GM18951 (cell line): ENCODE data around the gene PTH1R.

Source experiments
- POLR2A ChIP-seq: IDR thresholded peaks from 4 replicates; pipeline ENCODE4 v1.6.1; 2011; ENCODE audit warnings: mild to moderate bottlenecking; ENCODE audit not compliant: insufficient read length, insufficient read depth; ENCODE audit errors: extremely low read depth
- in situ Hi-C: fragments of 300-500 bp; cut with MboI; formaldehyde crosslinking; loops from one replicate; pipeline ENCODE4 v1.12.0; 2022; ENCODE audit warnings: low sequenced_read_pairs, mixed read lengths, inconsistent platforms; ENCODE audit not compliant: unreplicated experiment

Gene PTH1R

DNA sequence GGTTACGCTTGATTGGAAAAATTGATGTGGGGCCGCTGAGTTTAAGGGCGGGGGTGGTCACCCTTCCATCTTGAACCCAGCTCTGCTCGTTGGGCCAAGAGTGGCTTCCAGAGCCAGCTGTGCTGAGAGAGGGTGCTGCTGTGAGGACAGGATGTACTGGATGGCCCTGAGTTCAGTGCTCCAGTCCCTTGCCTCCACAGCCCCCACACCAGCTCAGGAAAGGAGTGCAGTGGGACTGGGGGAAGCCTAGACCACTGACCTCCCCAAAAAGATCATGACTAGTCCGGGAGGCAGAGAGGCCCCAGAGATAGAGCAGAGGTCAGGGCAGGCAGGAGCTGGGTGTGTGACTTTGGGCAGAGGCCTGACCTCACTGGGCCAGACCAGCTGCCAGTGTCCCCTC lies 4.0 kb upstream of the PTH1R start:
- TF ChIP-seq POLR2A, result no peak
- in situ Hi-C loops, result no loop called here

DNA sequence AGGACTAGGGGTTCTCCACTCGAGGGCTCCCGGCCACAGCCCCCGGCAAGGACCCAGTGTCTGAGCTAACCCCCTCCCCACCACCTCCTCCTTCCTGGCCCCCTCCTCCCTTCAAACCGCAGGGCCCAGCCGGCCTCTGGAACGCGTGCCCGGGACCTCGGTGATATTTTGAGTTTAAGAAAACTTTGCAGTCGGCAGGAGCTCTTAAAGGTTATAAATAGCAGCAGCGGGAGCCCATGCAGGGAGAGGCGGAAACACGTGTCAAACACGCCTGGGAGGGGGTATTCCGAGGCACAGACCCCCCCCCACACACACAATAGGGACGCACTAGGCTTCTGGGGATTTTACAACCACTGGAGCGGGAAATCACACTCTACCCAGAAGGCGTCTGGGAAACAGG lies 3.1 kb upstream of the PTH1R start:
- no peak for TF ChIP-seq POLR2A
- in situ Hi-C loops, result no loop called here

DNA sequence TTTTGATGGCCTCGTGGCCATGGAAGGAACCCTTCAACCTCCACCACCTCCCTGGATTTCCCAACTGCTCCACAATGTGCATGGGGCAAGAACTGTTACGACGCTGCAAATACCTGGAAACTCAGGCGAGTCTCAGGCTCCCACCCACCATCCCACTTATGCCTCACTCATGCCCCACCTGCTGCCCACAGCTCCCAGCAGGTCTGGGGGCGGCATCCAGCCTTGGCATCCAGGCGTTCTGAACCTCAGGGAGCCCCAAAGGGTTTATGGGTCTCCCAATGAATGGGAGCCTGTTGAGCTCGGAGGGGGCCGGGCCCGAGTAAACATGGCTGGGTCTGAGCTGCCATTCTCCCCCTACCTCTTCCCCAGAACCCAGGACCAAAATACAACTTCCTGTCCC lies 2.0 kb upstream of the PTH1R start:
- TF ChIP-seq POLR2A, result no peak
- in situ Hi-C loops, result no loop called here

DNA sequence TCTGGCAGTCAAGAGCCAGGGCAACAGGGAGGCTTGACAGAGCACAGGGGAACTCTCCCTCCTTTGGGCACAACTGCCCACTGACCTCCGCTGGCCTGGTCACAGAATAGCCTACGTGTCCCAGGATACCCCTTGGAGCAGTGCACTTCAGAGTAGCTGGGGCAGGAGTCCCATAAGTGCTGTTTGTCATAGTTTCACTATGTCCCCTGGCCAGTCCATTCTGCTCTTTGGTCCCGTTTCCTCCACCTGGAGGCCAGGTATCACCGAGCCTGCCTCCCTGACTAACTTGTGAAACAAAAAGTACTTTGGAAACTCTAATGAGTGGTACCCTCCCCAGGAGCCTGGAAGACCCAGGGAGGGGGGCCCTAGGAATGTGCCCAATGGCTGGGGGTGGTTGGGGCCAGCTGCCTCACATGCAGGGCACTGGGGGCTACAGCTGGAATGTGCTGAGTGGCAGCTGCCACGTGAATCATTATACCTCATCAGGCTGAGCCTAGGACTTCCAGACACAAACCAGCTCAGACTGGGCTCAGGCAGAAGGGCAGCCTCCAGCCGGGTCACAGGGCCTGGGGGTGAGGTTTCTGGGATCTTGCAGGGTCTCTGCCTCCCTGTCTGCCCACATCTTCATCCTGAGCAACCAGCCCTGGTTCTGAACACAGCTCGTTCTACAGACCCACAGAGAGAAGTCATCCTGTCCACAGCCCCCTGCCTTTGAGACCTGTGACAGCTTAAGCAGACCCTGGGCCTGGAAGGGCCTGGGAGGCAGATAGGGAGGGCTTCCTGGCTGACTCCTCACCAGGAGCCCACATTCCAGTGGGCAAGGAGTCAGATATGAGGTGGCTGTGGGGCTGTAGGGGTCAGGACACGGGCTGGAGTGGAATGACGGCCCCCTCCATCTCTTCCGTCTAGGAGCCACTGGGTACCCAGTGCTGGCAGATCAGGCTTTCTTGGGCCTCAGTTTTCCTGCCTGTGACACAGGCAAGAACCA lies 914 bp upstream of the PTH1R start:
- no peak for TF ChIP-seq POLR2A
- in situ Hi-C loops, result no loop called here

DNA sequence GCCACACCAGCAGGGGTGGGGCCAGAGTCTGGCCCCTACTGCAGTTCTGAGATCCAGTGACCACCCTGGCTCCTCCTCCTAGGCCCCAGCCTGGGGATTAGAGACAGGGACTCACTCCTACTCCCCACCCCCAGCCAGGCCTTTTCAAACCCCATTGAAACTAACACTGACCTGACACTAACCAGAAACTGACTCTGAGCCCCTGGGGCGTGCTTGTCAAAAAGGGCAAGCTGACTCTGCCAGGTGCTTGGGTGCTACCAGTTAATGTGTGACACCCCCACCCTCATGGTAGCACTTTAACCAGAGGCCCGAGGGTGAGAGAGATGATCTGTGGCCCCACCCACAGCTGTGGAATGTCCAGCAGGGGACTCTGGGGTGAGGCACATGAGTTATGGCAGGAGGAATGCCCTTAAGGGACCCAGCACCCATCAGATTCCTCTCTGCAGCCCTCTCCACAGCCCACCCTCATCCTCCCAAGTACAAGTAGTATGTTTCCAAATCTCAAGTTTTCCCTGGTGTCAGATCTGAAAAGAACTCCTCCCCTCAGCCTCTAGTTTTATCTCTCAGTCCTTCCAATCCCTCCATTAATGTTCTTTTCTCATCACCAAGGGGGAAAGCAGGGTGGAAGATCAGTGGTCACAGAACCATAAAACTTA lies 1.4 kb downstream of the PTH1R start:
- in situ Hi-C loops, result no loop called here
- TF ChIP-seq POLR2A, result no peak

DNA sequence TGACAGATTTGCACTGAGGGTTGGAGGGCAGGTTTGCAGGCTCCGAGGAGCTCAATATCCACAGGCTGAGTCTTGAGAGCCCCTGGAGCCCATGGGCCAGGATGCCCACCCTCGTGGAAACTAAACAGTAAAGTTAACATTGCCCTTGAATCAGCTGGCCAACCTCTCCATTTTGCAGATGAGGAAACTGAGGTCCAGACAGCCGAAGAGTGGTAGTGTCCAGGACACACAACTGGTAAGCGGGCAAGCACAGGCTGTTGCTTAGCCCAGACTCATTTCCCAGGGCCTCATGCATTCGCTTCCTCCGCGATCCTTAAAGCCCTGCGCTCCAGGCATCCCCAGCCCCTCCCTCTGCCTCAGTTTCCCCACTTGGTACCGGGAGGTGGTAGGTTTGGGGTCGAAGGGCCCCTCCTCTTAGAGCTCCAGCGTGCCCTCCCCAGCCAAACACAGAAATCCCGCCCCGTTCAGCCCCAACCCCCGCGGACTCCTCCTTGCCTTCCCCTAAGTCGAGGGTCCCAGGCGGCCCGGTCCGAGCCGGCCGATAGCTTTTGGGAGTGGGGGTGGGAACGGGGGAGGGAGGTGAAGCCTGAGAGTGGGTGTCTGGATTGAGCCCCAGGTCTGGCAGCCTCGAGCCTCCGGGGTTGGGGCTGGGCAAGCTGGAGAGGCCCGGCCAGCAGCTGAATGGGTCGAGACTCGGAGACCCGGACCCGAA lies 3.5 kb downstream of the PTH1R start:
- no peak for TF ChIP-seq POLR2A
- in situ Hi-C loops, result no loop called here

DNA sequence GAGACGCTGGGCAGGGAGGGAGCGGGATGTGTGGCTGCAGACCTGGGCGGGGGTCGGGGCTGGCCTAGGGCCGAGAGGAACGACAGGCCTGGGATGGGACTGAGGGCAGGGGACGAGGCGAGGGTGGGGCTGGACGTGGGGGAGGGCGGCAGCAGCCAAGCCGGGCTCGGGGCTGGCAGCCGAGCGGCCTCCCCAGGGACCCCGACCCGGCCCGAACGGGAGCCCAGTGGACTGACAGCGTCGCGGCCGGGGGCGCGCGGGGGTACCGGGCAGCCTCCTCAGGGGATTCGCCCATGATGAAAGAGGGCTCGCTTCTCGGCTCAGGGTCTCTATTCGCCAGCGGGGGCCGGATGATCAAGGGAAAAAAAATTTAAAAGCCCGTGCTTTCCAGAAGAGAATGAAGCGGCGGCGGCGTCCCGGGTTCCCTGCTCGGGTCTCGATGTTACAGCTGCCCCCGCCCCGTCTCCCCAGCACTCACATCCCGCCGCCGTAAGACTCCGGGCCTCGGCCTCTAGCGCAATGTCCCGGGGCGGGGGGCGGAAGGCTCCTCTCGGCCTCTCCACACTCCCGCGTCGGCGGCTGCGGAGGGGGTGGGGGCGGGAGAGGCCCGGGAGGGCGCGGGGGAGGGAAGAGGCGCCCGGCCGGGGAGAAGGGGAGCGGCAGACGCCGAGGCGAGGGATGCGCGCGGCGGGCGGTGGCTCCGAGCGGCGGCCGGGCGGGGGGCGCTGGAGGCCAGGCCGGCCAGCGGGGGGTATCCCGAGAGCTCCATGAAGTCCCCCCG lies 4.3 kb downstream of the PTH1R start:
- in situ Hi-C loops, result no loop called here
- no peak for TF ChIP-seq POLR2A

DNA sequence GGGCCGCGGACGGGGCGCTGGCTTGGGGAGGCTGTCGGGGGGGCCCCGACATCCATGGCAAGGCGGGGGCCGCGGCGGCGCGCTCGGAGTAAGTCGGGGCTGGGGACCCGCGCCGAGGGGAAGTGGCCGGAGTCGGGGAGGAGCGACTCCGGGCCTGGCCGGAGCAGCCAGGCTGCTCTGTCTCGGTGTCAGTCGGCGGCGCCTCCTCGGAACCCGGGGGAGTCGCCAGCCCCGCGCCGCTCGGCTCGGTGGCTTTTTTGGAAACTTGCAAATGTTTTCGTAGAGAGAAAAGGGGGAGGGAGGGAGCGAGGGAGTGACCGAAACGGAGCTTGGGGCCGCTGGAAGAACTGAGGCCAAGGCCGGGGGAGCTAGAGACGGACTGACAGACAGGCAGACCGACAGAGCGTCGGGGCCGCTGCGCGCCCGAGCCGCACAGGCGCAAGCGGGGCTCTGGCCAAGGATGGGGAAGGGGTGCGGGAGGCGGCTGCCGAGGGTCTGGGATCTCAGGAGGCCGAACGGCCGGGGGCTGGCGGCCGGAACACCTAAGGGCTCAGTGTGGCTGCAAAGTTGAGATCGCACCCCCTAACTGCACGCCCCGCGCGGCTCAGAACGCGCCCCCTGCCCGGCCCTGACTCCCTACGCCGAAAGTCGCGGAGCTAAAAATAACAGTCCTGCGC lies 5.0 kb downstream of the PTH1R start:
- TF ChIP-seq POLR2A, result no peak
- in situ Hi-C loops, result no loop called here

DNA sequence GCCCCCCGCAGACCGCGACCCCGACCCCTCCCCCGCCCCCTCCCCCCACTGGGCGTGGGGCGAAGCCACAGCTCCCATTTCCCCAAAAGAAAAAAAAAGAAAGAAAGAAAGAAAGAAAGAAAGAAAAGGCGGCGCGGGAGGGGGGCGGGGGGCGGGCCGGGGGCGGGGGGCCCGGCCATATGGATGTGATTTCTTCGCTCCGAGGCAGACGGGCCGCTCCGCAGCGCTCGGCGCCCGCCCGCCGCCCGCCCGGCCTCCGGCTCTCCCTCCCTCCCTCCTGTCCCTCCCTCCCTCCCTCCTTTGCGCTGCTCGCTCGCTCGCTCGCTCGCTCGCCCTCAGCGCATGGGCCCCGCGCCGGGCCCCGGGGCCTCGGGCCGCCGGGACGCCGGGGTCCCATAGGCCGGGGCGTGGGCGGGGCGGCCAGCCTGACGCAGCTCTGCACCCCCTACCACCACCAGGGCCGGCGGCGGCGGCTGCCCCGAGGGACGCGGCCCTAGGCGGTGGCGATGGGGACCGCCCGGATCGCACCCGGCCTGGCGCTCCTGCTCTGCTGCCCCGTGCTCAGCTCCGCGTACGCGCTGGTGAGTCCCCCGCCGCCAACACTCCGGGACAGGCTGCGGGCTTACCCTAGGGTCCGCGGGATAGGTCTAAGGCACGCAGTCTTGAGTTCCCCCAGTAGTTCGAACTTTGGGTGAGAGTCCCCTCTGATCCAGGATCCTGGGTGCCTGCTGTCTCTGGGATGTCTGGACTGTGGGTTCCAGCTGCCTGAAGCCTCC lies 5.7 kb downstream of the PTH1R start:
- in situ Hi-C loops, result no loop called here
- TF ChIP-seq POLR2A, result no peak

DNA sequence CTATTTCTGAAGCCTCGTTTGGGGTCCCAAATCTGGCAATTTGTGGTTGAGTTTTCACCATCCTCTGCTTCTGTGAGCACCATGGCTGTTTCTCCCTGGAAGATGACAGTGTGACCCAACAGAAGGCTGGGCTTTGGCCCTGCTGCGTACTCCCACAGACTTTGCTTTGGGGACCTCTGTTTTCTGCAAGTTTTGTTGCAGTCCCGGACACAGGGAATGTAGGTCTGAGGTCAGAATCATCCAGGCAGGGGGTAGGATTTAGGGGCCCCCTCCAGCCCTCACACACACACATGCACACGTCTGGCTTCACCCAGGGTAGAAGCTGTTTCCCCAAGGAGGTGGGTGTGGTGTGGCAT lies 6.3 kb downstream of the PTH1R start:
- TF ChIP-seq POLR2A, result no peak
- in situ Hi-C loops, result no loop called here

DNA sequence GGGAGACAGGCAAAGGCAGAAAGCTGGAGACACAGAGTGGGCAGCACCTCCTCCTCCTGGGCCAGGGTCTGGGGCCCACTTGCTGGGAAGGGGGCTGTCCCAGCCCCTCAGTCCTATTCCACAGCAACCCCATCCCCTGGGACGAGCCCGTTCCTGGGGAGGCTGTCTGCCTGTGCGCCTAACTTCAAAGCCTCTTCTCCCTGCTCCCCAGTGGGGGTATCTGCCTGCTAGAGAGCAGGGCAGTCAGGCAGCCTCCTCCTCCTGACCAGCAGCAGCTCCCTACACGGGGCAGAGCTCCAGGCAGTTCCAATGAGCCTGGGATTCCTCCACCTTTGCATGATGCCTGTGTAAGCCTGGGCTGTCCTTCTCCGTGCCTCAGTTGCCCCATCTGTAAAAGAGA lies 6.9 kb downstream of the PTH1R start:
- TF ChIP-seq POLR2A, result no peak
- in situ Hi-C loops, result no loop called here

DNA sequence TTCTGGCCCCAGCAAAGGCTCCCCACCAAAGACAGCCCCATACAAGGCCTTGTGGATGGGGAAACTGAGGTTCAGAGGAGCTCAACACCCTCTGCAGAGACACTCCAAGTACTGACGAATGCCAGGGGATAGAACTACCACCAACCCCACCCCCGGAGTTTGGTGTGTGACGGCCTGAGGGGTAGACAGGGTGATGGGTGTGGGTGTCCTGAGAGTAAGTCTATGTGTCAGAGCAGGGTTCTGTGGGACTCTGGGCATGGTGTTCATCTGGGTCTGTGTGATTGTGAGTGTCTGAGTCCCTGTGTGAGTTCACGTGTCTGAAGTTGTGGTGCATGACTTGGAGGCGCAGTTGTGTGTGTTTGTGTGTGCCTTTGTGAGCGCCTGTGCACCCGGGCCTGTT lies 7.4 kb downstream of the PTH1R start:
- in situ Hi-C loops, result no loop called here
- TF ChIP-seq POLR2A, result no peak
